OCI-LY7 (cell line): Measurements from ENCODE around the gene KICS2. TPM values are rescaled to one million over a fixed set of nuclear protein-coding genes. Genes with fewer than 3 reads are reported as not detected.

Experiments used
- BruUV-seq: library from RNA; stranded (reverse); fragments of 400-500 nt; replicated peaks from 2 replicates; lab custom pipeline; 2021; lab: Mats Ljungman, UMichigan
- CTCF ChIA-PET: fragments of 300-600 bp; sonication (Branson Sonifier 250); formaldehyde crosslinking; loops from one replicate; lab custom pipeline; 2022; ENCODE audit warnings: antibody characterized with exemption; ENCODE audit not compliant: unreplicated experiment; lab: Charles Lee
- POLR2A ChIA-PET: fragments of 300-600 bp; sonication (Branson Sonifier 250); formaldehyde crosslinking; loops from one replicate; lab custom pipeline; 2022; ENCODE audit warnings: antibody characterized with exemption; lab: Charles Lee
- DNase-seq: peaks from one replicate; pipeline ENCODE4 v3.0.0-alpha.2; 2015; ENCODE audit warnings: low spot score
- H2AFZ ChIP-seq: fragments of 200-600 bp; sonication (generic), shearing (Covaris generic); 2 replicates; pipeline ENCODE4 v1.6.1; 2014; ENCODE audit warnings: mild to moderate bottlenecking, antibody characterized with exemption, low read length, moderate library complexity
- H3K27ac ChIP-seq: fragments of 200-600 bp; sonication (generic); 2 replicates; pipeline ENCODE4 v1.5.1; 2014; ENCODE audit warnings: mixed run types, low read depth, mild to moderate bottlenecking, moderate library complexity, low read length, inconsistent platforms; ENCODE audit not compliant: poor library complexity, severe bottlenecking
- H3K36me3 ChIP-seq: fragments of 200-600 bp; sonication (generic); 2 replicates; pipeline ENCODE4 v1.6.1; 2014; ENCODE audit warnings: mild to moderate bottlenecking, antibody characterized with exemption, low read length, moderate library complexity, mixed read lengths; ENCODE audit not compliant: insufficient read depth
- H3K4me1 ChIP-seq: fragments of 200-600 bp; sonication (generic); 2 replicates; pipeline ENCODE4 v1.5.1; 2014; ENCODE audit warnings: mild to moderate bottlenecking, low read length; ENCODE audit not compliant: insufficient read depth, poor library complexity, severe bottlenecking
- H3K4me2 ChIP-seq: fragments of 200-600 bp; sonication (generic); 2 replicates; pipeline ENCODE4 v1.6.1; 2014; ENCODE audit warnings: mild to moderate bottlenecking, low read length
- H3K4me3 ChIP-seq: fragments of 200-600 bp; sonication (generic); 2 replicates; pipeline ENCODE4 v1.5.1; 2014; ENCODE audit warnings: mild to moderate bottlenecking, low read depth, low read length; ENCODE audit not compliant: poor library complexity, severe bottlenecking
- H3K79me2 ChIP-seq: fragments of 200-600 bp; sonication (generic); 2 replicates; pipeline ENCODE4 v1.6.1; 2016; ENCODE audit warnings: low read depth, mild to moderate bottlenecking, low read length, moderate library complexity, mixed read lengths; ENCODE audit not compliant: insufficient read depth
- H3K9me2 ChIP-seq: fragments of 200-600 bp; sonication (generic); 2 replicates; pipeline ENCODE4 v1.6.1; 2016; ENCODE audit warnings: mild to moderate bottlenecking, low read length, mixed read lengths; ENCODE audit not compliant: insufficient read depth
- H3K9me3 ChIP-seq: fragments of 200-600 bp; sonication (generic); 2 replicates; pipeline ENCODE4 v1.6.1; 2014; ENCODE audit warnings: mild to moderate bottlenecking, mixed run types, low read length, mixed read lengths
- H4K20me1 ChIP-seq: fragments of 200-600 bp; sonication (generic); 2 replicates; pipeline ENCODE4 v1.6.1; 2014; ENCODE audit warnings: mild to moderate bottlenecking, antibody characterized with exemption, low read length, moderate library complexity, mixed read lengths; ENCODE audit not compliant: insufficient read depth
- CTCF ChIP-seq: fragments of 200-600 bp; sonication (generic); conservative IDR thresholded peaks from 2 replicates; pipeline ENCODE4 v1.5.1; 2014; ENCODE audit warnings: mild to moderate bottlenecking, antibody characterized with exemption, low read length, moderate library complexity, mixed read lengths
- EZH2phosphoT487 ChIP-seq: fragments of 200-600 bp; sonication (generic); IDR thresholded peaks from 2 replicates; pipeline ENCODE4 v1.6.1; 2018; ENCODE audit warnings: low read depth, borderline replicate concordance, mild to moderate bottlenecking, mixed run types, antibody characterized with exemption, low read length, moderate library complexity, mixed read lengths
- intact Hi-C: fragments of 100-400 bp; cut with micrococcal nuclease; formaldehyde crosslinking; loops from one replicate; pipeline ENCODE4 v1.10.0; 2022; ENCODE audit not compliant: unreplicated experiment
- total RNA-seq, 2 experiments: library from RNA; depleted of rRNA in 1 of 2; stranded (reverse); fragments of >200 nt in 1 of 2; shearing (Covaris generic) in 1 of 2; gene quantifications; 2 replicates each; pipeline ENCODE4 v1.2.3, GENCODE V29; 2014 to 2022

Gene KICS2
- total RNA-seq, 2 experiments from 2014 or later: 20.4 to 20.6 TPM

DNA sequence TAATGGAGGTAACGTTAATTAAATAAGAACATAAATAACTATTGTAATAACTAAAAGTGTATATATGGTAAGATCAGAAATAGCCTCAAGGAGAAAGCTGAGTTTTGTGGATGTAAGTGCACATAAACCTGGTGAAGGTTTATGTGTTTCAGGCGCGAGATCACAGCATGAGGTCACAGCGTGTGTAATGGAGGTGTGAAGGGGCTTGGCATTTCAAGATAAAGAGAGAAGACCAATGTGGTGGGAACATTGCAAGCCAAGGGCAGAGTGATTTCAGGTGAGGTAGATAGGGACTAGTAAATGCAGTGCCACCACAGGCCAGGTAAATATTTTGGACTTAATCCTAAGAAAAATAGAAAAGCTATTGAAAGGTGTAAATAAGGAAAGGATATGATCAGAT lies 21.7 kb upstream of the KICS2 start:
- Histone ChIP-seq H3K4me1 (no peaks in the 10 kb centered on the region), H3K4me3 (no peak overlapping the region), H3K27ac (no peak overlapping the region), H3K9me3 (no peaks in the 10 kb centered on the region), H3K4me2 (no peak overlapping the region), H3K9me2 (no peaks in the 10 kb centered on the region), H3K36me3 (no peaks in the 10 kb centered on the region), H2AFZ (no peak overlapping the region), H4K20me1 (no peaks in the 10 kb centered on the region), H3K79me2 (no peaks in the 10 kb centered on the region)
- POLR2A ChIA-PET: interaction anchor here (0.6 kb wide), 1 partner anchor 58 kb away, joined by 4 read pairs; no protein-coding TSS in a partner anchor
- TF ChIP-seq CTCF (no peak), EZH2phosphoT487 (no peak)
- BruUV-seq: no TSS peak
- no peak for DNase-seq
- intact Hi-C loops: no loop called here
- CTCF ChIA-PET: no interaction called here

DNA sequence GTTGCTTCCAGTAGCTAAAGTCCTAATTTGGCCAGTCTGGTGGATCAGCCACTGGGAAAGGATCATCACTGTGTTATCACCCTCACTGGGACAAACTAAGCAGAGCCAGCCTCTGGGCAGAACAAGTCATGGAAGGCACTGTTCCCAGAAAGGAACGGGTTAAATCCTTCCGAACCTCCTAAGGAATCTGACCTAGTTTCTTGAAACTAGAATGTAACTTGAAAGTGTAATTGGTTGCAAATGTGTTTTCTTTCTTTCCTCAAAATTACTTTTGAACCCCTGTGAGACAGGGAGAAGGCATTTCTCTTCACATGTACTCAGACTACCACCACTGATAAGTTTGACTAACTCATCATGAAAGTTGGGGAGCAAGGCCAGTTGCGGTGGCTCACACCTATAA lies 18.7 kb upstream of the KICS2 start:
- Histone ChIP-seq H3K36me3 (no peaks in the 10 kb centered on the region), H3K4me3 (no peak overlapping the region), H3K9me3 (no peaks in the 10 kb centered on the region), H3K4me1 (no peaks in the 10 kb centered on the region), H4K20me1 (no peaks in the 10 kb centered on the region), H2AFZ (no peak overlapping the region), H3K4me2 (no peak overlapping the region), H3K27ac (no peak overlapping the region), H3K79me2 (no peaks in the 10 kb centered on the region), H3K9me2 (no peaks in the 10 kb centered on the region)
- POLR2A ChIA-PET: interaction anchor here (0.6 kb wide), 1 partner anchor 33 kb away, joined by 5 read pairs; no protein-coding TSS in a partner anchor
- CTCF ChIA-PET: no interaction called here
- intact Hi-C loops: no loop called here
- TF ChIP-seq EZH2phosphoT487: no peak
- no peak for TF ChIP-seq CTCF
- no peak for DNase-seq
- no TSS peak for BruUV-seq

GRCh38 chr12:64237382-64237781 lies 15.3 kb upstream of the KICS2 start:
- CTCF ChIA-PET: interaction anchor here (0.6 kb wide), 1 partner anchor 131 kb away, joined by 3 read pairs; no protein-coding TSS in a partner anchor
- Histone ChIP-seq H3K4me3 (no peak overlapping the region), H4K20me1 (no peaks in the 10 kb centered on the region), H3K9me3 (no peaks in the 10 kb centered on the region), H3K9me2 (no peaks in the 10 kb centered on the region), H3K36me3 (no peaks in the 10 kb centered on the region), H3K4me2 (no peak overlapping the region), H3K27ac (no peak overlapping the region), H3K4me1 (no peaks in the 10 kb centered on the region), H2AFZ (no peak overlapping the region), H3K79me2 (no peaks in the 10 kb centered on the region)
- intact Hi-C loops: no loop called here
- no TSS peak for BruUV-seq
- TF ChIP-seq EZH2phosphoT487 (no peak), CTCF (no peak)
- no peak for DNase-seq
- POLR2A ChIA-PET: no interaction called here
